ENCODE data around the gene KLHL17.
"Not testable (repeated sequence)": the region's sequence is repeated elsewhere in the genome, so short reads cannot be mapped to it uniquely, and the experiment has no call there.

KLHL17 gene

DNA sequence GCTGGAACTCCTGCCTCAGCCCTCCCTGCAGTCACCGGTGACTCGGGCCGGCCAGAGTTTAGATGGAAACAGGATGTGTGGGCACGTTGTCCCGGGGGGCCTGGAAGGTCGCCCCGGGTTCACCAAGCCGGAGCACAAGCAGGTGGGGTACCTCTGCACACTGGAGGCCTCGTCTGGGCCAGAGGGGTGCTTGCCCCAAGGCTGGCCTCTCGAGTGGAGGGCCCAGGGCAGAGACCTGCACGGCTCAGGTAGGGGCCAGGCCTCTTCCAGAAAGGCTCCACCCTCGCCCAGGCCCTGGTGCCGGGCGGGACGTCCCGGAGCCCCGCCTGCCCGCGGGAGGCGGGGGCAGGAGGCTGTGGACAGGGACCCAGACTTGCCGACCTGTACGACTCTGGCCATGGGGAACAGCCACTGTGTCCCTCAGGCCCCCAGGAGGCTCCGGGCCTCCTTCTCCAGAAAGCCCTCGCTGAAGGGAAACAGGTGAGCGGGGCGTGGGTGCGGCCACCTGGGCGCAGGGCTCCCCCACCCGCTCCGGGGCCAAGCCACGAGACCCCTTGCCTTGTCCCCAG, 5.8 kb downstream of the KLHL17 start, which contains the start of gene PLEKHN1:
TSS of gene PLEKHN1 (plus strand) at position 348 of the 569 bp plus-strand sequence. CDS start at position 398, 50 bp downstream.
- in situ Hi-C loops (cut with MboI; ENCODE audit: low sequenced_read_pairs) = no loop called here

DNA sequence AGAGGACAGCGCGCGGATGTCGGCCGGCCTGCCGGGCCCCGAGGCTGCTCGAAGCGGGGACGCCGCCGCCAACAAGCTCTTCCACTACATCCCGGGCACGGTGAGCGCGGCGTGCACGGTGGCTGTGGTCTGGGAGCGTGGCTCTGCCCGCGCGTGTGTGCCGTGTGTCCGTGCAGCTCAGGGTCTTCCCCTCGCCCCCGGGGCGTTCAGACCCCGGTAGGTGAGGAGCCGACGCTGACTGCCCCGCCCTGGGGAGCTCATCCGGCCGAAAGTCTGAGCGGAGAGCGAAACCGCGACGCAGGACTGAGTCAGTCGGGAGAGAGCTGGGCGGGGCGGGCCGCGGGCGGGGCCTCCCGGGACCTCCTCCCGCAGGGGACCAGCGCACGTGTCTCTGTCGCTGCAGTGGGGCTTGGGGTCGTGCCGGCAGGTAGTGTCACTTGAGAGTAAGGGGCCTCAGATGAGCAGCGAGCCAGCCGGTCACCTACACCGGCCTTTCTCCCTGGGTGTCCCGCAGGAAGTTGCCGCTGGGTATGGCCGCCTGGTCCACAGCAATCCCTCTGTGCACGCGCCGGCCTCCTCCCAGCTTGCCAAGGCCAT, 6.4 kb downstream of the KLHL17 start:
- in situ Hi-C loops (cut with MboI; ENCODE audit: low sequenced_read_pairs) = no loop called here

DNA sequence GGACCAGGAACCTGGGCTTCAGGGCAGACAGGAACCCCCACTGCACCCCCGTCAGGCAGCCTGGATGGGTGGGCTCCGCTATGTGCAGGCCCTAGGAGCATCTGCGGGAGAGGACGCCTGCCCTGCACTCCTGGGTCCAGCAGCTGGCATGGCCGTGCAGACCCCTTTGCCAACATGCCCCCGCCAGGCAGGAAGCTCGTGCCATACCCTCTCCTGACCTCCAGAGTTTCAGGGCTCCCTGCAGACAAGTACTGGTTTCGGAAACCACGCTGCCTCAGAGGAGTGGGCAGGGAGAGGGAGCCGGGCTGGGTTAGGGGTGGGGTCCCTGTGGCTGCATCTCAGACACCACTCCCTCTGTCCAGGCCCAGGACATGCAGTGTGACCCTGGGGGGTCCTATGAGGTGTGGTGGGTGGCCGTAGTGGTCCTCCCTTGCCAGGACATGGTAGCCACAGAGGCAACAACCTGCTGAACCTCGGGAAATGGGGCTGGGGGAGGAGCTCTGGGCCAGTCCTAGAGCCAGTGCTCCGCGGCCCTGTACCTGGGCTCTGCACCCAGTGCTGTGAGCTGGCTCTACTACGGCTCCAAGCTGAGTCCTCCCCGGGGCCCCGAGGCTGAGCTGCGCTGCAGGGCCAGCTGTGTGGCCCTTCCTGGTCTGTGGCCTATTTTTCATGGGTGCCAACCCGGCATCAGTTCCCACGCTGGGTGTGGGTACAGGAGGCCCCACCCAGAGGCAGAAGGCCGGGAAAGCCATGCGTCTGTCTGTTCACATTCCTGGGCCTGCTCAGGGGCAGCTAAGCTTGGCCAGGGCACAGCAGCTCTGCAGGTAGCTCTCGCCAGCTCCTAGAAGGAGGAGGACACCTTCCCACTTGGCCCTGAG, 7.3 kb downstream of the KLHL17 start:
- in situ Hi-C loops (cut with MboI; ENCODE audit: low sequenced_read_pairs) = no loop called here

DNA sequence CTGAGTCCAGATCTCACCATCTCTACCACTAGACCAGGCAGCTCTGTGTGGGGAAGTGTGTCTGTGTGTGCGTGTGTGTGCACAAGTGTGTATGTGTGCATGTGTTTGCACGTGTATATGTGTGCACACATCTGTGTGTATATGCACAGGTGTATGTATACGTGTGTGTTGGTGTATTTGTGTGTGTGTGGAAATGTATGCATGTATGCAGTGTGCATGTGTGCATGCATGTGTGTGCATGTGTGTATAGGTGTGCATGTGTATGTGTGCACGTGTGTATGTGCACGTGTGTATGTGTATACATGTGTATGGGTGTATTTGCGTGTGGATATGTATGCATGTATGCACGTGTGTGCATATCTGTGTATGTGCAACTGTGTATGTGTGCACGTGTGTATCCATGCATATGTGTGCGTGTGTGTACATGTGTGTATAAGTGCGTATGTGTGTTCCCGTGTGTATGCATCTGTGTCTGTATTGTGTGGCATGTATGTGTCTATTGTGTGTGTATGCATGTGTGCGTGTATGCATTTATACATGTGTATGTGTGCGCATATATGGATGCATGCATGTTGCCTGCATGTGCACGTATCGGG, 9.0 kb downstream of the KLHL17 start:
- in situ Hi-C loops (cut with MboI; ENCODE audit: low sequenced_read_pairs) = no loop called here

DNA sequence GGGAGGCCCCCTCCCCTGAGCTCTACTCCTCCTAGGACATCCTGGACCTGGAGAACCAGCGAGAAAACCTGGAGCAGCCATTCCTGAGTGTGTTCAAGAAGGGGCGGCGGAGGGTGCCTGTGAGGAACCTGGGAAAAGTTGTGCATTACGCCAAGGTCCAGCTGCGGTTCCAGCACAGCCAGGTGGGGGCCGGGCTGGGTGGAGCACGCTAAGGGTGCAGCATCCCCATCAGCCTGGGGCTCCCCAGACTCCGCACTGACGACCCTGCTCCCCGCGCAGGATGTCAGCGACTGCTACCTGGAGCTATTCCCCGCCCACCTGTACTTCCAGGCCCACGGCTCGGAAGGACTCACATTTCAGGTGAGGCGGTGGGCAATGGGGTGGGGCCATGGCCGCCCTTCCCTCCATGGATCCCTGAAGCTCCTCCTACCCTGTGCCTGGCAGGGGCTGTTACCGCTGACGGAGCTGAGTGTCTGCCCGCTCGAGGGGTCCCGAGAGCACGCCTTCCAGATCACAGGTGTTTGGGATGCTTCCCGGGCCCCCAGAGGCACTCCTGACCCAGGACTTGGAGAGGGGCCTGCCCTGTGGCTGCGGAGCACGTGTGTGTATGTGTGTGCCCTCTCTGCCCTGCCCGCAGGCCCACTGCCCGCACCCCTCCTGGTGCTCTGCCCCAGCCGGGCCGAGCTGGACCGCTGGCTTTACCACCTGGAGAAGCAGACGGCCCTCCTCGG, 10.0 kb downstream of the KLHL17 start:
- in situ Hi-C loops (cut with MboI; ENCODE audit: low sequenced_read_pairs) = no loop called here

DNA sequence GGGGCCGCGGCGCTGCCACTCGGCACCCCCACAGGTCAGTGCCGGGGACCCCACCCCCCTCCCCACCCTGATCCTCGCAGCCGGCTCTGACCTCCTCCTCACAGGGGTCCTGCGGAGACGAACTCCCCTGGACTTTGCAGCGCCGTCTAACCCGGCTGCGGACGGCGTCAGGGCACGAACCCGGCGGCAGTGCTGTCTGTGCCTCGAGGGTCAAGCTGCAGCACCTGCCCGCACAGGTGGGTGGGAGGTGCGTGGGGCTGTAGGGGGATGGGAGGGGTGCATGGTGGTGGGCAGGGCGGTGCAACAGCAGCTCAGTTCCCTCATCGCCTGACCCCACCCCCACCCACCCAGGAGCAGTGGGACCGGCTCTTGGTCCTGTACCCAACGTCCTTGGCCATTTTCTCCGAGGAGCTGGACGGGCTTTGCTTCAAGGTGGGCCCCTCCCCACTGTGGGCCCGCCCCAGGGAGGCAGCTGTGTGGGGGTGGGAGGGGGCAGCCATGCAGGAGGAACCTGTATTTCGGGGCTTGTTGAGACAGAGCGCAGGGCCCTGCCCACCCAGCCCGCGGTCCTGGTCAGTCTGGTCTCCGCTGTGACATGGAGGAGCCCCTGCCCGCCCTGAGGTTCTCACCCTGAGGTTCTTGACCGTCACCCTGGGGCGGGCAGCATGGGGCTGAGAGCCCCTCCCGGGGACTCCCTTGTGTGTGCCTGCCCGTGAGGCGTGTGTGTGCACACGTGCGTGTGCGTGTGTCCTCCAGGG, 10.8 kb downstream of the KLHL17 start:
- in situ Hi-C loops (cut with MboI; ENCODE audit: low sequenced_read_pairs) = no loop called here

DNA sequence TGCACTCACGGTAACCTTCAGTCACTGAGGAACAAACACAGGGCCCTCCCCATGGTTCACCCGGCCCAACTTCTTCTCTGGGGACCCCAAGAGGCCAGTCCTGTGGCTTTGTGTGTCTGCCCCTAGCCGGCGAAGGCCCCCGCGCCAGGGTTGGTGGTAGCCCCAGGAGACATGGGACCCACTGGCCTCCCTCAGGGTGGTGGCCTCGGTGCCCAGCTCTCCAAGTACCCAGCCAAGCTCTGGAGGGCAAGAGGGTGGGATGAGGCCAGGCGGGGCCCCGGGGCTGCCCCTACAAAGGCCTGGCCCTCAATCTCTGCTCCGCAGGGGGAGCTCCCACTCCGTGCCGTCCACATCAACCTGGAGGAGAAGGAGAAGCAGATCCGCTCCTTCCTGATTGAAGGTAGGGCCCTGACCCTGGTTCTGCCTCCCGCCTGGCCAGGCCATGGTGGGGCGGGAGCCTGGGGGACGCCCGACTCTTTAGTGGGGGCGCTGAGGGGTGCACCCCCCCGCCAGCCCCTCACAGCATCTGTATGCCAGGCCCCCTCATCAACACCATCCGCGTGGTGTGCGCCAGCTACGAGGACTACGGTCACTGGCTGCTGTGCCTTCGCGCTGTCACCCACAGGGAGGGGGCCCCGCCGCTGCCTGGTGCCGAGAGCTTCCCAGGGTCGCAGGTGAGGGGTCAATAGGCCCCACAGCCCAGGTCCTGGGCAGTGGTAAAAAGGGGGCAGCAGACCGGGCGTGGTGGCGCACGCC, 11.5 kb downstream of the KLHL17 start:
- in situ Hi-C loops (cut with MboI; ENCODE audit: low sequenced_read_pairs) = no loop called here

DNA sequence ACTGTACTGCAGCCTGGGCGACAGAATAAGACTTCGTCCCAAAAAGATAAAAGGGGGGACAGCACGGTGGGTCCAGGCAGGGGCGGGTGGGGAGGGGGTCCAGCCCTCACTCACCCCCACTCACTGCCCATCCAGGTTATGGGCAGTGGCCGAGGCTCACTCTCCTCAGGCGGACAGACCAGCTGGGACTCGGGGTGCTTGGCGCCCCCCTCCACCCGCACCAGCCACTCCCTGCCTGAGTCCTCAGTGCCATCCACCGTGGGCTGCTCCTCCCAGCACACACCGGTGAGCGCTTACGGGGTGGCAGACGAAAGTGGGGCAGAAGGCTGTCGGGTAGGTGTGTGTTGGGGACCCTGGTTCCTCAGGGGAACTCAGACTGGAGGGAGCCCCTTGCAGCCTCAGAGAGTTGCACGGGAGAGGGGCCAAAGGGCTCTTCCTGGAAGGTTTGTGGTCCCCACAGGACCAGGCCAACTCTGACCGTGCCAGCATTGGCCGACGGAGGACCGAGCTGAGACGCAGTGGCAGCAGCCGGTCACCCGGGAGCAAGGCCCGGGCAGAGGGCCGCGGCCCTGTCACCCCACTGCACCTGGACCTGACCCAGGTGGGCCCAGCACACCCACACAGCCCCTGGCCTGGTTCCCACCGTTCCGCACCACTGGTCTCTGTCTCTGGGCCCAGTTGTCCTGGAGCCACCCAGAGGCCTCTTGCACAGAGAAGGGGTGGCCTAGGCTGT, 12.5 kb downstream of the KLHL17 start:
- in situ Hi-C loops (cut with MboI; ENCODE audit: low sequenced_read_pairs) = no loop called here

DNA sequence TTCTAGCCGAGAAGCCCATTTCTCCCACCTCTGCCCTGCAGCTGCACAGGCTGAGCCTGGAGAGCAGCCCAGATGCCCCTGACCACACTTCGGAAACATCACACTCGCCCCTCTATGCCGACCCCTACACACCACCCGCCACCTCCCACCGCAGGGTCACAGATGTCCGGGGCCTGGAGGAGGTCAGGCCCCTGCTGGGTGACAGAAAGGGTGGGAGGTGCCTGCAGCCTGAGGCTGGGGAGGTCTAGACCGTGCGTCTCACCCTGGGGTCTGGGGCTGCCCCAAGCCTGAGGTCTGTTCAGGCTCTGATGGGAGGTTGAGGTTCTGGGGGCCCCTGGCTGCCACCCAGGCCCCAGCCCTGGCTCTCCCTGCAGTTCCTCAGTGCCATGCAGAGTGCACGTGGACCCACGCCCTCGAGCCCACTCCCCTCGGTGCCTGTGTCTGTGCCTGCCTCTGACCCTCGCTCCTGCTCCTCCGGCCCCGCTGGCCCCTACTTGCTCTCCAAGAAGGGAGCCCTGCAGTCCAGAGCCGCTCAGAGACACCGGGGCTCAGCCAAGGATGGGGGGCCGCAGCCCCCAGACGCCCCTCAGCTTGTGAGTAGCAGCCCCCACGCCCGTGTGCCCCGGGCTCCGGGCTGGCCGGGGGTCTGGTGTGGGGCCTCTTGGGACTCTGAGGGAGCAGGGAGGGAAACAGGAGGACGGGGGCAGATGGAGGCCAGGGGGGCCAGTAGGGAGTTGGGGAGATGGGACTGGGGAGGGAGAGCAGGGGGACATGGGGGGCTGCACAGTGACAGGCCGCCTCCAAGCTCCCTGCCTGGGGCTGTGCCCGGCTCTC, 13.3 kb downstream of the KLHL17 start:
- in situ Hi-C loops (cut with MboI; ENCODE audit: low sequenced_read_pairs) = no loop called here

DNA sequence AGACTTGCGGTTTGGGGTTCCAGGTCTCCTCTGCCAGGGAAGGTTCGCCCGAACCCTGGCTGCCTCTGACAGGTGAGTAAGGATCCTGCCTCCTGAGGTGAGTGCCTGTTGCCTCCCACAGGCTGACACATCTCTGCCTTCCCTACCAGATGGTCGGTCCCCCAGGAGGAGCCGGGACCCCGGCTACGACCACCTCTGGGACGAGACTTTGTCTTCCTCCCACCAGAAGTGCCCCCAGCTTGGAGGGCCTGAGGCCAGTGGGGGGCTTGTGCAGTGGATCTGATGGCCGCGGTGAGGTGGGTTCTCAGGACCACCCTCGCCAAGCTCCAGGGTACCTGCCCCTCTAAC, 13.9 kb downstream of the KLHL17 start:
- in situ Hi-C loops (cut with MboI; ENCODE audit: low sequenced_read_pairs) = no loop called here

DNA sequence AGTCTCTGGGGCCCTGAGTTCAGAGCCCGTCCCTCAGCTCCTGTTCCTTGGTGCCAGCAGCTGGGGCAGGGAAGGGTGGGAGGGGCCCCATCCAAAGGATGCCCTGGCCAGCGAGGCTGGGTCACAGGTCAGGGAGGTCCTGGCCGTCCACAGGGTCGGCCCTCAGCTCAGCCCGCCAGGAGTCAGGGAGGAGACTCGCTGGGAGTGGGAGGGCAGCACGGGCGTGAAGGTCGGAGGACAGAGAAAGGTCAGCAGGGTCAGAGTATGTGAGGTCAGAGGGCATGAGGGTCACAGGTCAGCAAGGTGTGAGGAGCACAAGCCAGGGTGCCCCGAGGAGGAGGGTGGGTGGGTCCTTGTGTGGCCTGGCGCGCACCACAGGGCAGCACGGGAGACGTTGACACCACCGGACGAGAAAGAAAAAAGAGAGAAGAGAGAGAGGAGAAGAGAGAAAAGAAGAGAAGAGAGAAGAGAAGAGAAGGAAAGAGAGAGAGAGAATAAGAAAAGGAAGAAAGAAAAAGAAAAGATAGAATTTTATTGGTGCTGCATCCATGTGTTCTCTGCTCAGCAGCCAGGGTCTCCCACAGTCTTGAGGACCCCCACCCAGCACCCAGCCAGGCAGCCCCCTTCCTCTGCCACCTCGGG, 14.4 kb downstream of the KLHL17 start:
- in situ Hi-C loops (cut with MboI; ENCODE audit: low sequenced_read_pairs) = no loop called here

DNA sequence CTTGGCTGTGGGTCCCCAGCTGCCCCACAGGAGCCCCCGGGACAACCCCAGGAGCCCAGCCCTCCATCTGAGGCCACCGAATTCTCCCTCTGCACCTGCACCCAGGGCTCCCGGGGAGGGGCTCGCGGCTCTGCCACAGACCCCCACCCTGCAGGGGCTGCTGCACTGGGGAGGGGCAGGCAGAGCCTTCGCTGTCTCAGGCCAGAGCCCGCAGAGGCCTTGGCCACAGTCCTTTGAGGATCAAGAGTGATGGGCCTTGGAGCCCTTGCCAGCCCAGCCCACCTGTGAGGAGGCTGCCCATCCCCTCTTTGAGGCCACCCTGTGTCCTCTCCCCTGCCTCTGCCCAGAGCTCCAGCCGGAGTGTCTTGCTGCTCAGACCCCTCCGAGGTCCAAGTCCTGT, 15.0 kb downstream of the KLHL17 start:
- in situ Hi-C loops (cut with MboI; ENCODE audit: low sequenced_read_pairs) = no loop called here

DNA sequence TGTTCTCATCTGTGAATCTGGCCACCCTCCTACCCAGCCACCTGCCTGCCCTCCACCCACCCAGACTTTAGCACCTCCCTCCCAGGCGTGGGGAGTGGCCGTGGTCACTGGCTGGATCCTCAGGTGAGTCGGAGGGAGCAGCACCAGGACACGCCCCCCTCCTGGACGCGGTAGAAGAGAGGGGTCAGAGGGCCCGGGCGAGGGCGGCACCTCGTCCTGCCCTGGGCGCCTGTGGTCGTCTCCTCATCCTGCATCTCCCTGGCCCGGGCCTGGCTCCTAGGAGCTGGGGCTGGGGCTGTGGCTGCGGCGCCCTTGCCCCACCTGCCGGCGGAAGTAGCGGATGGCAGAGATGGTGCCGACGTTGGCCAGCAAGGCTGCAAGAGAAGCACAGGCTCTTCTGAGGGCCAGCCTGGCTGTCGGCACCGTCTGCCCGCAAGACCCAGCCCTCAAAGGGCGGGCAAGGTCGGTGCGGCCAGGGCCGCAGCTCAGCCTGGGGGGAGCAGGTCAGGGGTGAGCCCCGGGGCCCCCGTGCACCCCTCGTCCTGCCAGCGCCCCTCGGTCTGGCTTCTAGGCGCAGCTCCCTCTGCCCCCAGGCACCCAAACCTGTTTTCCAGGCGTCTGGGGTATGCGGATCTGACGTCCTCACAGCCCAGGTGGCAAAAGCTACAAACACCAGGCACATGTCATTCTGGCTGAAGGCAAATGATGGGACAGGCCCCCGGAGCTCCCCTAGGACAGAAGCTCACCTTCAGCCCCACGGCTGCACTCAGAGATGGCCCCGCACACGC, 15.7 kb downstream of the KLHL17 start:
- in situ Hi-C loops (cut with MboI; ENCODE audit: low sequenced_read_pairs) = no loop called here

DNA sequence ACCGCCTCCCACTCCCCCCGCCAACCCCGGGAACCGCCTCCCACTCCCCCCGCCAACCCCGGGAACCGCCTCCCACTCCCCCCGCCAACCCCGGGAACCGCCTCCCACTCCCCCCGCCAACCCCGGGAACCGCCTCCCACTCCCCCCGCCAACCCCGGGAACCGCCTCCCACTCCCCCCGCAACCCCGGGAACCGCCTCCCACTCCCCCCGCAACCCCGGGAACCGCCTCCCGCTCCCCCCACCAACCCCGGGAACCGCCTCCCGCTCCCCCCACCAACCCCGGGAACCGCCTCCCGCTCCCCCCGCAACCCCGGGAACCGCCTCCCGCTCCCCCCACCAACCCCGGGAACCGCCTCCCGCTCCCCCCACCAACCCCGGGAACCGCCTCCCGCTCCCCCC, 16.4 kb downstream of the KLHL17 start:
- in situ Hi-C loops (cut with MboI; ENCODE audit: low sequenced_read_pairs) = not testable (repeated sequence)

DNA sequence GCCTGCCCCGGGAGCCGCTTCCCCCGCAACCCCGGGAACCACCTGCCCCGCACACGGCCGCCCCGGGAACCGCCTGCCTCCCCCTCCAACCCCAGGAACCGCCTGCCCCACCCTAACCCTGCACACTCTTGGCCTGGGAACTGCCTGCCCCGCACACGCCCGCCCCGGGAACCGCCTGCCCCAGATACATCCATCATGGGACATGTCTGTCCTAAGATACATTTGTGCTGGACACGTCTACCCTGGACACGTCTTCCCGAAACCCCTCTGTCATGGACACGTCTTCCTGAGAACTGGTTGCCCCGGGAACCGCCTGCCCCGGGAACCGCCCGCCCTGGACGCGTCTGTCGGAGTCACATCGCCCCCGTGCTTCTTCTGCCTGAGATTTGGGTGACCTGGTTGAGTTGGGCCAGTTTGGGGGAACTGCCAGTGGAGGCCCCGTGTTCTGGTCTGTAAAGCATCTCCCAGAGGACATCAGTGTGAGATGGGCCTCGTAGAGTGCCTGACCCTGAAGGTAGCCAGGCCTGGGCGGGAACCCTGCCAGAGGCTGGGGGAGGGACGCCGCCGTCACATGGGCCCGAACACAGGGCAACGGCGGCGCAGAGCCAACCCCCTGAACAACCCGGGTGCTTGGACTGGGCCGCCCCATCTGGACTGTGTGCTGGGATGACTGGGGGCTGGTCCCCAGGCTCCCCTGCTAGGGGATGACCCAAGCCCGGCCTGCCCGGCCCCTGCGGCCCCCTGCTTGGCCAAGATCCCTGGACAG, 17.9 kb downstream of the KLHL17 start:
- in situ Hi-C loops (cut with MboI; ENCODE audit: low sequenced_read_pairs) = no loop called here

All from HL-60/S4 (cell line).